GM15510 (cell line): ENCODE measurements around the gene NLRP3.

Experiments used
- POLR2A ChIP-seq: IDR thresholded peaks from 3 replicates; pipeline ENCODE4 v1.6.1; 2011; ENCODE audit warnings: borderline replicate concordance; ENCODE audit not compliant: insufficient read length; ENCODE audit errors: extremely low read depth

The NLRP3 gene

GRCh38 chr1:247474367-247474766 is 58.4 kb downstream of the NLRP3 start:
- no peak for TF ChIP-seq POLR2A

- TF ChIP-seq POLR2A = no peak
Observed at GRCh38 chr1:247475793-247476192, 59.8 kb downstream of the NLRP3 start.

GRCh38 chr1:247482747-247483146 is 66.8 kb downstream of the NLRP3 start:
- TF ChIP-seq POLR2A = no peak

GRCh38 chr1:247487057-247487456 is 71.1 kb downstream of the NLRP3 start:
- no peak for TF ChIP-seq POLR2A

GRCh38 chr1:247491328-247491727 is 75.4 kb downstream of the NLRP3 start:
- TF ChIP-seq POLR2A = no peak

- TF ChIP-seq POLR2A = no peak
Observed at GRCh38 chr1:247493106-247493505, 77.1 kb downstream of the NLRP3 start.

- TF ChIP-seq POLR2A = no peak
Observed at GRCh38 chr1:247494767-247495166, 78.8 kb downstream of the NLRP3 start.

- TF ChIP-seq POLR2A = no peak
Observed at GRCh38 chr1:247496581-247497285, 80.8 kb downstream of the NLRP3 start.
